OCI-LY7 (cell line): ENCODE data around the gene SGK1. TPM values are rescaled to one million over a fixed set of nuclear protein-coding genes. Genes with fewer than 3 reads are reported as not detected.
"Not testable (repeated sequence)": the region's sequence is repeated elsewhere in the genome, so short reads cannot be mapped to it uniquely, and the experiment has no call there.

ENCODE experiments used
- BruUV-seq: library from RNA; stranded (reverse); fragments of 400-500 nt; replicated peaks from 2 replicates; lab custom pipeline; 2021; lab: Mats Ljungman, UMichigan
- CTCF ChIA-PET: fragments of 300-600 bp; sonication (Branson Sonifier 250); formaldehyde crosslinking; loops from one replicate; lab custom pipeline; 2022; ENCODE audit warnings: antibody characterized with exemption; ENCODE audit not compliant: unreplicated experiment; lab: Charles Lee
- POLR2A ChIA-PET: fragments of 300-600 bp; sonication (Branson Sonifier 250); formaldehyde crosslinking; loops from one replicate; lab custom pipeline; 2022; ENCODE audit warnings: antibody characterized with exemption; lab: Charles Lee
- DNase-seq: peaks from one replicate; pipeline ENCODE4 v3.0.0-alpha.2; 2015; ENCODE audit warnings: low spot score
- H2AFZ ChIP-seq: fragments of 200-600 bp; sonication (generic), shearing (Covaris generic); 2 replicates; pipeline ENCODE4 v1.6.1; 2014; ENCODE audit warnings: mild to moderate bottlenecking, antibody characterized with exemption, low read length, moderate library complexity
- H3K27ac ChIP-seq: fragments of 200-600 bp; sonication (generic); 2 replicates; pipeline ENCODE4 v1.5.1; 2014; ENCODE audit warnings: mixed run types, low read depth, mild to moderate bottlenecking, moderate library complexity, low read length, inconsistent platforms; ENCODE audit not compliant: poor library complexity, severe bottlenecking
- H3K36me3 ChIP-seq: fragments of 200-600 bp; sonication (generic); 2 replicates; pipeline ENCODE4 v1.6.1; 2014; ENCODE audit warnings: mild to moderate bottlenecking, antibody characterized with exemption, low read length, moderate library complexity, mixed read lengths; ENCODE audit not compliant: insufficient read depth
- H3K4me1 ChIP-seq: fragments of 200-600 bp; sonication (generic); 2 replicates; pipeline ENCODE4 v1.5.1; 2014; ENCODE audit warnings: mild to moderate bottlenecking, low read length; ENCODE audit not compliant: insufficient read depth, poor library complexity, severe bottlenecking
- H3K4me2 ChIP-seq: fragments of 200-600 bp; sonication (generic); 2 replicates; pipeline ENCODE4 v1.6.1; 2014; ENCODE audit warnings: mild to moderate bottlenecking, low read length
- H3K4me3 ChIP-seq: fragments of 200-600 bp; sonication (generic); 2 replicates; pipeline ENCODE4 v1.5.1; 2014; ENCODE audit warnings: mild to moderate bottlenecking, low read depth, low read length; ENCODE audit not compliant: poor library complexity, severe bottlenecking
- H3K79me2 ChIP-seq: fragments of 200-600 bp; sonication (generic); 2 replicates; pipeline ENCODE4 v1.6.1; 2016; ENCODE audit warnings: low read depth, mild to moderate bottlenecking, low read length, moderate library complexity, mixed read lengths; ENCODE audit not compliant: insufficient read depth
- H3K9me2 ChIP-seq: fragments of 200-600 bp; sonication (generic); 2 replicates; pipeline ENCODE4 v1.6.1; 2016; ENCODE audit warnings: mild to moderate bottlenecking, low read length, mixed read lengths; ENCODE audit not compliant: insufficient read depth
- H3K9me3 ChIP-seq: fragments of 200-600 bp; sonication (generic); 2 replicates; pipeline ENCODE4 v1.6.1; 2014; ENCODE audit warnings: mild to moderate bottlenecking, mixed run types, low read length, mixed read lengths
- H4K20me1 ChIP-seq: fragments of 200-600 bp; sonication (generic); 2 replicates; pipeline ENCODE4 v1.6.1; 2014; ENCODE audit warnings: mild to moderate bottlenecking, antibody characterized with exemption, low read length, moderate library complexity, mixed read lengths; ENCODE audit not compliant: insufficient read depth
- EZH2phosphoT487 ChIP-seq: fragments of 200-600 bp; sonication (generic); IDR thresholded peaks from 2 replicates; pipeline ENCODE4 v1.6.1; 2018; ENCODE audit warnings: low read depth, borderline replicate concordance, mild to moderate bottlenecking, mixed run types, antibody characterized with exemption, low read length, moderate library complexity, mixed read lengths
- intact Hi-C: fragments of 100-400 bp; cut with micrococcal nuclease; formaldehyde crosslinking; loops from one replicate; pipeline ENCODE4 v1.10.0; 2022; ENCODE audit not compliant: unreplicated experiment
- total RNA-seq, 2 experiments: library from RNA; depleted of rRNA in 1 of 2; stranded (reverse); fragments of >200 nt in 1 of 2; shearing (Covaris generic) in 1 of 2; gene quantifications; 2 replicates each; pipeline ENCODE4 v1.2.3, GENCODE V29; 2014 to 2022
- TF ChIP-seq, protein P1 (sequence below): fragments of 200-600 bp; sonication (generic); conservative IDR thresholded peaks from 2 replicates; pipeline ENCODE4 v1.5.1; 2014; ENCODE audit warnings: mild to moderate bottlenecking, antibody characterized with exemption, low read length, moderate library complexity, mixed read lengths

SGK1 gene
- total RNA-seq, 2 experiments from 2014 or later, result 5.2 to 27.6 TPM

DNA sequence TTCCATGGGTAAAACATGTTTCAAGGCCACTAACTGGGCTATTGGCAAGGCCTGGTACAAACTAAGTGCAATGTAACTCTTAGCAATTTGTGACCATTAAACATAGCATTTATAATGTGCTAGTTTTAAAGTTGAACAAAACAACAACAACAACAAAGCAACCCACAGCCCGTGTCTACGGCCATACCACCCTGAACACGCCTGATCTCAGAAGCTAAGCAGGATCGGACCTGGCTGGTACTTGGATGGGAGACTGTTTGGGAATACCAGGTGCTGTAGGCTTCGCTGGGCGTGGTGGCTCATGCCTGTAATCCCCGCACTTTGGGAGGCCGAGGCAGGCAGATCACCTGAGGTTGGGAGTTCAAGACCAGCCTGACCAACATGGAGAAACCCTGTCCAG is 61.0 kb downstream of the SGK1 start:
- Histone ChIP-seq H3K9me3 (no peaks in the 10 kb centered on the region), H3K4me2 (no peak overlapping the region), H3K79me2 (no peaks in the 10 kb centered on the region), H3K4me3 (no peak overlapping the region), H3K27ac (no peak overlapping the region), H3K9me2 (no peaks in the 10 kb centered on the region), H2AFZ (no peak overlapping the region), H3K4me1 (no peaks in the 10 kb centered on the region), H3K36me3 (no peaks in the 10 kb centered on the region), H4K20me1 (no peaks in the 10 kb centered on the region)
- BruUV-seq, result no TSS peak
- no peak for DNase-seq
- ChIA-PET POLR2A (interaction anchor here (0.6 to 0.7 kb wide), 3 partner anchors 15 to 371 kb away, joined by 3 read pairs; no protein-coding TSS in a partner anchor), CTCF (no interaction called here)
- TF ChIP-seq, protein P1, sequence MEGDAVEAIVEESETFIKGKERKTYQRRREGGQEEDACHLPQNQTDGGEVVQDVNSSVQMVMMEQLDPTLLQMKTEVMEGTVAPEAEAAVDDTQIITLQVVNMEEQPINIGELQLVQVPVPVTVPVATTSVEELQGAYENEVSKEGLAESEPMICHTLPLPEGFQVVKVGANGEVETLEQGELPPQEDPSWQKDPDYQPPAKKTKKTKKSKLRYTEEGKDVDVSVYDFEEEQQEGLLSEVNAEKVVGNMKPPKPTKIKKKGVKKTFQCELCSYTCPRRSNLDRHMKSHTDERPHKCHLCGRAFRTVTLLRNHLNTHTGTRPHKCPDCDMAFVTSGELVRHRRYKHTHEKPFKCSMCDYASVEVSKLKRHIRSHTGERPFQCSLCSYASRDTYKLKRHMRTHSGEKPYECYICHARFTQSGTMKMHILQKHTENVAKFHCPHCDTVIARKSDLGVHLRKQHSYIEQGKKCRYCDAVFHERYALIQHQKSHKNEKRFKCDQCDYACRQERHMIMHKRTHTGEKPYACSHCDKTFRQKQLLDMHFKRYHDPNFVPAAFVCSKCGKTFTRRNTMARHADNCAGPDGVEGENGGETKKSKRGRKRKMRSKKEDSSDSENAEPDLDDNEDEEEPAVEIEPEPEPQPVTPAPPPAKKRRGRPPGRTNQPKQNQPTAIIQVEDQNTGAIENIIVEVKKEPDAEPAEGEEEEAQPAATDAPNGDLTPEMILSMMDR, result no peak
- no peak for TF ChIP-seq EZH2phosphoT487
- intact Hi-C loops, result no loop called here

DNA sequence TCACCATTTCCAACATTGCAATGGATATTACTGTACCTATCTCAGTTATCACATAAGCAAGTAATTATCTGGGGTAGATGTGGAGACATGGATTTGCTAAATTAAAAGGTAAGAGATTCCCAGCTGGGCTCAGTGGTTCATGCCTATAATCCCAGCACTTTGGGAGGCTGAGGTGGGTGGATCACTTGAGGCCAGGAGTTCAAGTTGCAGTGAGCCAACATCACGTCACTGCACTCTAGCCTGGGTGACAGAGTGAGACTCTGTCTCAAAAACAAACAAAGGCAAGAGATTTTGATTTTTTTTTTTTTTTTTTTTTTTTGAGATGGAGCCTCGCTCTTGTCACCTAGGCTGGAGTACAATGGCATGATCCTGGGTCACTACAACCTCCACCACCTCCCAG is 62.6 kb downstream of the SGK1 start:
- intact Hi-C loops, CTCF ChIA-PET, BruUV-seq: not testable (repeated sequence)

DNA sequence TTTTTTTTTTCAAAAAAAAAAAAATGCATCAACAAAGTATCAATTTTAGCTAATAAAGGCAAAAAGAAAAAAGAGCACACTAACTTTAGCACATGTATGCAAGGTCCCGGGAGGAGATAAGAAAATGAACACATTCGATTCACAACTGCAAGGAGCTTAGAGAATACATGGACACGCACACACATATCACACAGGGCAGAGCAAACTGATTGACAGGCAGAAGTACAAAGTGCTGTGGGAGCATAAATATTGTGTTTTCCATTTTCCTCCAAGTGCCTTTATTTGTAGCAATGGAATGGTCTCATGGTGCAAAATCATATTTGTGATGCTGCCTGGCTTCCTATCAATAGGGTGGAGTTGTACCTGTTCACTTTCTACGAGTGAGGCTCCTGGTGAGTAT is 63.8 kb downstream of the SGK1 start:
- no peaks in the 10 kb centered on the region for H3K9me2 ChIP-seq
- H3K4me1 ChIP-seq, result peaks cover 15% of the 10 kb centered on the region
- H3K4me2 ChIP-seq, result no peak overlapping the region
- H3K36me3 ChIP-seq, result no peaks in the 10 kb centered on the region
- intact Hi-C loops, result no loop called here
- H4K20me1 ChIP-seq, result no peaks in the 10 kb centered on the region
- BruUV-seq, result no TSS peak
- no peaks in the 10 kb centered on the region for H3K79me2 ChIP-seq
- H3K9me3 ChIP-seq, result no peaks in the 10 kb centered on the region
- no peak for DNase-seq
- no peak overlapping the region for H3K27ac ChIP-seq
- TF ChIP-seq, protein P1, result no peak
- TF ChIP-seq EZH2phosphoT487, result no peak
- ChIA-PET POLR2A (interaction anchor here (0.6 to 0.7 kb wide), 2 partner anchors 13 to 26 kb away, joined by 4 read pairs; no protein-coding TSS in a partner anchor), CTCF (interaction anchor here (1.1 kb wide), 1 partner anchor 13 kb away, joined by 3 read pairs; no protein-coding TSS in a partner anchor)
- H3K4me3 ChIP-seq, result no peak overlapping the region
- H2AFZ ChIP-seq, result no peak overlapping the region

More for the DNA sequence above, 62.6 kb downstream of the SGK1 start:
- H2AFZ ChIP-seq, H3K27ac ChIP-seq, H3K79me2 ChIP-seq, H3K9me2 ChIP-seq, H4K20me1 ChIP-seq, H3K4me3 ChIP-seq, H3K4me2 ChIP-seq, H3K9me3 ChIP-seq, H3K36me3 ChIP-seq, DNase-seq, H3K4me1 ChIP-seq: not testable (repeated sequence)
- POLR2A ChIA-PET, result interaction anchor here (0.7 kb wide), 3 partner anchors 13 to 615 kb away, joined by 3 to 4 read pairs (median 3); no protein-coding TSS in a partner anchor
